GM04504 (cell line): ENCODE results near the gene MECP2.
"Not testable (repeated sequence)": the region's sequence is repeated elsewhere in the genome, so short reads cannot be mapped to it uniquely, and the experiment has no call there.

Experiments
- DNase-seq: peaks from one replicate; pipeline ENCODE4 v3.0.0-alpha.2; 2012; ENCODE audit warnings: low read depth

The MECP2 gene

GRCh38 chrX:154097589-154098541 is at the start of gene MECP2:
Gene MECP2, minus strand, starts transcription at chrX:154097717.
- peak; percentile 77 for DNase-seq

GRCh38 chrX:154144010-154144409 is 46.5 kb upstream of the MECP2 start, which contains the start of gene OPN1LW:
Gene OPN1LW, plus strand, starts transcription at chrX:154144243. Its CDS starts 41 bp downstream, at chrX:154144284.
- DNase-seq, result not testable (repeated sequence)

GRCh38 chrX:154142950-154143745 is 45.6 kb upstream of the MECP2 start:
- DNase-seq, result no peak

GRCh38 chrX:154142386-154142785 is 44.9 kb upstream of the MECP2 start:
- DNase-seq, result no peak

- no peak for DNase-seq
Observed at GRCh38 chrX:154140742-154141141, 43.2 kb upstream of the MECP2 start.

- DNase-seq, result no peak
Observed at GRCh38 chrX:154140206-154140605, 42.7 kb upstream of the MECP2 start.

- no peak for DNase-seq
Observed at GRCh38 chrX:154138857-154139256, 41.3 kb upstream of the MECP2 start.

- DNase-seq, result peak; percentile 3
Observed at GRCh38 chrX:154136627-154137161, 39.2 kb upstream of the MECP2 start.

GRCh38 chrX:154135458-154136229 is 38.1 kb upstream of the MECP2 start:
- no peak for DNase-seq

- DNase-seq, result no peak
Observed at GRCh38 chrX:154132366-154132765, 34.8 kb upstream of the MECP2 start.

GRCh38 chrX:154131955-154132354 is 34.4 kb upstream of the MECP2 start:
- DNase-seq, result no peak

GRCh38 chrX:154126101-154126500 is 28.6 kb upstream of the MECP2 start:
- DNase-seq, result no peak

GRCh38 chrX:154125391-154126040 is 28.0 kb upstream of the MECP2 start:
- DNase-seq, result no peak

- DNase-seq, result no peak
Observed at GRCh38 chrX:154123241-154124219, 26.0 kb upstream of the MECP2 start.

GRCh38 chrX:154121961-154122360 is 24.4 kb upstream of the MECP2 start:
- no peak for DNase-seq

- DNase-seq, result no peak
Observed at GRCh38 chrX:154121207-154121606, 23.7 kb upstream of the MECP2 start.

- no peak for DNase-seq
Observed at GRCh38 chrX:154120567-154120966, 23.1 kb upstream of the MECP2 start.

GRCh38 chrX:154117566-154117965 is 20.0 kb upstream of the MECP2 start:
- DNase-seq, result no peak

- no peak for DNase-seq
Observed at GRCh38 chrX:154116426-154117211, 19.1 kb upstream of the MECP2 start.
